CD8-positive, alpha-beta memory T cell (primary cell): ENCODE results near the gene FAM168A. TPM values are rescaled to one million over a fixed set of nuclear protein-coding genes. Genes with fewer than 3 reads are reported as not detected.

Experiments used
- CTCF ChIA-PET: fragments of 350-600 bp; sonication (Branson Sonifier 250); formaldehyde crosslinking; loops from one replicate; lab custom pipeline; 2021; ENCODE audit warnings: antibody characterized with exemption; lab: Charles Lee
- POLR2A ChIA-PET: fragments of 350-600 bp; sonication (Branson Sonifier 250); formaldehyde crosslinking; loops from one replicate; lab custom pipeline; 2021; ENCODE audit warnings: antibody characterized with exemption; lab: Charles Lee
- DNase-seq, 5 donors: peaks; one replicate each; pipeline versions ENCODE4 v3.0.0 to v3.0.0-alpha.2; 2020 to 2022; ENCODE audit warnings: mixed read lengths in 1 of 5
- H3K27ac ChIP-seq: one replicate; pipeline ENCODE4 v1.7.0; 2013; ENCODE audit warnings: low read depth, mild to moderate bottlenecking, low read length, moderate library complexity
- H3K27me3 ChIP-seq: 2 replicates; pipeline ENCODE4 v1.7.0; 2013; ENCODE audit warnings: low read length, mild to moderate bottlenecking; ENCODE audit not compliant: insufficient read depth, poor library complexity, severe bottlenecking
- H3K36me3 ChIP-seq: 2 replicates; pipeline ENCODE4 v1.7.0; 2013; ENCODE audit warnings: mild to moderate bottlenecking, low read length, moderate library complexity; ENCODE audit not compliant: insufficient read depth
- H3K4me1 ChIP-seq: 2 replicates; pipeline ENCODE4 v1.7.0; 2013; ENCODE audit warnings: mild to moderate bottlenecking, low read length, moderate library complexity; ENCODE audit not compliant: insufficient read depth
- H3K4me3 ChIP-seq: 2 replicates; pipeline ENCODE4 v1.7.0; 2013; ENCODE audit warnings: mild to moderate bottlenecking, low read length
- H3K9me3 ChIP-seq: 2 replicates; pipeline ENCODE4 v1.7.0; 2013; ENCODE audit warnings: mild to moderate bottlenecking, low read length
- H3K27ac Mint-ChIP-seq, 8 donors: one replicate each; pipeline ENCODE4 v1.8.0; 2020 to 2021; ENCODE audit warnings: mixed read lengths in 8 of 8, mild to moderate bottlenecking in 6 of 8, inconsistent platforms in 3 of 8, moderate library complexity in 3 of 8
- H3K27me3 Mint-ChIP-seq, 2 donors: one replicate each; pipeline ENCODE4 v1.8.0; 2020 to 2021; ENCODE audit warnings: mixed read lengths in 2 of 2, mild to moderate bottlenecking in 1 of 2, moderate library complexity in 1 of 2
- H3K36me3 Mint-ChIP-seq, 3 donors: one replicate each; pipeline ENCODE4 v1.8.0; 2020 to 2021; ENCODE audit warnings: mixed read lengths in 3 of 3, inconsistent platforms in 1 of 3, mild to moderate bottlenecking in 1 of 3
- H3K4me1 Mint-ChIP-seq, 3 donors: one replicate each; pipeline ENCODE4 v1.8.0; 2020 to 2021; ENCODE audit warnings: mixed read lengths in 3 of 3, inconsistent platforms in 1 of 3, mild to moderate bottlenecking in 1 of 3
- H3K4me3 Mint-ChIP-seq, 7 donors: one replicate each; pipeline ENCODE4 v1.8.0; 2020 to 2021; ENCODE audit warnings: mixed read lengths in 7 of 7, mild to moderate bottlenecking in 6 of 7, moderate library complexity in 4 of 7, inconsistent platforms in 2 of 7
- H3K9me3 Mint-ChIP-seq, 5 donors: one replicate each; pipeline ENCODE4 v1.8.0; 2020 to 2022; ENCODE audit warnings: mixed read lengths in 5 of 5, mild to moderate bottlenecking in 3 of 5, moderate library complexity in 2 of 5, inconsistent platforms in 1 of 5
- polyA plus RNA-seq: library from polyadenylated mRNA; unstranded; fragments of 300-500 nt; fragmentation: Illumina TruSeq; gene quantifications from one replicate; pipeline ENCODE4 v1.2.3, GENCODE V29; 2021
- total RNA-seq, 2 experiments: library from RNA; stranded (reverse); gene quantifications; one replicate each; pipeline ENCODE4 v1.2.3, GENCODE V29; 2021

The FAM168A gene
- total and polyA plus RNA-seq, 3 experiments from 2014 or later: 2.5 to 13.1 (median 11.7) TPM

- Mint-ChIP-seq H3K4me1 (peaks cover 15 to 27% (median 16%) of the 10 kb centered on the region in 3 donors), H3K4me3 (peak overlapping the region in 1 of 7 donors; percentile 67), H3K27ac (peak overlapping the region in 4 of 8 donors; percentile 49 to 84 (median 72)), H3K27me3 (peaks cover 0 to 6% of the 10 kb centered on the region in 2 donors), H3K36me3 (peaks cover 0 to 4% (median 0%) of the 10 kb centered on the region in 3 donors), H3K9me3 (no peaks in the 10 kb centered on the region)
- H3K36me3 ChIP-seq: no peaks in the 10 kb centered on the region
- H3K27ac ChIP-seq: no peak overlapping the region
- CTCF ChIA-PET: interaction anchor here (1.0 to 14.5 kb wide), 3 partner anchors 9 to 22 kb away, joined by 3 to 119 read pairs (median 3); no protein-coding TSS in a partner anchor
- no peak overlapping the region for H3K4me3 ChIP-seq
- H3K4me1 ChIP-seq: peaks cover 23% of the 10 kb centered on the region
- no peak for DNase-seq
- H3K9me3 ChIP-seq: no peaks in the 10 kb centered on the region
- no peaks in the 10 kb centered on the region for H3K27me3 ChIP-seq
- POLR2A ChIA-PET: no interaction called here
Observed at GRCh38 chr11:73372375-73372993, 225.4 kb downstream of the FAM168A start.

GRCh38 chr11:73367482-73368024 lies 230.4 kb downstream of the FAM168A start:
- no peaks in the 10 kb centered on the region for H3K9me3 ChIP-seq
- Mint-ChIP-seq H3K4me1 (peaks cover 25 to 35% (median 28%) of the 10 kb centered on the region in 3 donors), H3K9me3 (no peaks in the 10 kb centered on the region), H3K27ac (peak overlapping the region; percentile 83 to 99 (median 94)), H3K36me3 (peaks cover 0 to 7% (median 0%) of the 10 kb centered on the region in 3 donors), H3K27me3 (peaks cover 0 to 2% of the 10 kb centered on the region in 2 donors), H3K4me3 (peak overlapping the region in 3 of 7 donors; percentile 22 to 81 (median 54))
- no peaks in the 10 kb centered on the region for H3K27me3 ChIP-seq
- H3K27ac ChIP-seq: no peak overlapping the region
- H3K4me3 ChIP-seq: no peak overlapping the region
- CTCF ChIA-PET: interaction anchor here (1.4 to 14.5 kb wide), 3 partner anchors 9 to 15 kb away, joined by 4 to 119 read pairs (median 5); partner anchors contain the start of gene RELT
- H3K4me1 ChIP-seq: peaks cover 28% of the 10 kb centered on the region
- POLR2A ChIA-PET: no interaction called here
- no peaks in the 10 kb centered on the region for H3K36me3 ChIP-seq
- no peak for DNase-seq

GRCh38 chr11:73366953-73367352 lies 231.0 kb downstream of the FAM168A start:
- peaks cover 0 to 2% of the 10 kb centered on the region in 2 donors for H3K27me3 Mint-ChIP-seq

GRCh38 chr11:73366265-73366610 lies 231.7 kb downstream of the FAM168A start:
- H3K4me3 ChIP-seq: peak overlapping the region; percentile 22
- H3K4me1 Mint-ChIP-seq: peaks cover 25 to 35% (median 28%) of the 10 kb centered on the region in 3 donors
- H3K9me3 Mint-ChIP-seq: no peaks in the 10 kb centered on the region

More at GRCh38 chr11:73366953-73367352, 231.0 kb downstream of the FAM168A start:
- Histone ChIP-seq H3K4me3 (no peak overlapping the region), H3K27me3 (no peaks in the 10 kb centered on the region), H3K4me1 (peaks cover 28% of the 10 kb centered on the region), H3K27ac (no peak overlapping the region), H3K36me3 (no peaks in the 10 kb centered on the region), H3K9me3 (no peaks in the 10 kb centered on the region)
- peak overlapping the region in 6 of 7 donors; percentile 22 to 81 (median 52) for H3K4me3 Mint-ChIP-seq
- ChIA-PET POLR2A (no interaction called here), CTCF (interaction anchor here (1.0 to 14.5 kb wide), 5 partner anchors 8 to 14 kb away, joined by 3 to 119 read pairs (median 5); partner anchors contain the start of gene RELT)
- peaks cover 0 to 7% (median 0%) of the 10 kb centered on the region in 3 donors for H3K36me3 Mint-ChIP-seq
- H3K4me1 Mint-ChIP-seq: peaks cover 25 to 35% (median 28%) of the 10 kb centered on the region in 3 donors
- no peak for DNase-seq
- peak overlapping the region; percentile 84 to 99 (median 95) for H3K27ac Mint-ChIP-seq
- no peaks in the 10 kb centered on the region for H3K9me3 Mint-ChIP-seq

GRCh38 chr11:73365352-73366264 lies 232.3 kb downstream of the FAM168A start:
- H3K27me3 Mint-ChIP-seq: peaks cover 0 to 2% of the 10 kb centered on the region in 2 donors
- peak overlapping the region; percentile 89 to 99 (median 96) for H3K27ac Mint-ChIP-seq
- no peaks in the 10 kb centered on the region for H3K36me3 ChIP-seq
- H3K4me1 ChIP-seq: peaks cover 28% of the 10 kb centered on the region
- no peaks in the 10 kb centered on the region for H3K9me3 ChIP-seq
- ChIA-PET CTCF (interaction anchor here (0.9 to 14.5 kb wide), 8 partner anchors 8 to 58 kb away, joined by 3 to 119 read pairs (median 4); partner anchors contain the start of gene ARHGEF17), POLR2A (interaction anchor here (0.8 to 1.5 kb wide), 2 partner anchors 19 to 28 kb away, joined by 3 to 4 read pairs; no protein-coding TSS in a partner anchor)
- DNase-seq: peak in 1 of 5 donors; percentile 34
- H3K36me3 Mint-ChIP-seq: peaks cover 0 to 7% (median 0%) of the 10 kb centered on the region in 3 donors
- no peaks in the 10 kb centered on the region for H3K9me3 Mint-ChIP-seq
- peak overlapping the region; percentile 37 to 81 (median 55) for H3K4me3 Mint-ChIP-seq
- H3K4me1 Mint-ChIP-seq: peaks cover 25 to 35% (median 28%) of the 10 kb centered on the region in 3 donors
- no peak overlapping the region for H3K4me3 ChIP-seq
- H3K27ac ChIP-seq: peak overlapping the region; percentile 27
- H3K27me3 ChIP-seq: no peaks in the 10 kb centered on the region

More at GRCh38 chr11:73366265-73366610, 231.7 kb downstream of the FAM168A start:
- Histone ChIP-seq H3K36me3 (no peaks in the 10 kb centered on the region), H3K27ac (peak overlapping the region; percentile 41), H3K4me1 (peaks cover 28% of the 10 kb centered on the region), H3K9me3 (no peaks in the 10 kb centered on the region), H3K27me3 (no peaks in the 10 kb centered on the region)
- DNase-seq: peak in 3 of 5 donors; percentile 44 to 72 (median 64)
- ChIA-PET POLR2A (interaction anchor here (0.8 to 1.5 kb wide), 2 partner anchors 19 to 27 kb away, joined by 3 to 4 read pairs; no protein-coding TSS in a partner anchor), CTCF (interaction anchor here (1.0 to 14.5 kb wide), 8 partner anchors 9 to 31 kb away, joined by 3 to 119 read pairs (median 4); partner anchors contain the start of gene RELT)
- peaks cover 0 to 7% (median 0%) of the 10 kb centered on the region in 3 donors for H3K36me3 Mint-ChIP-seq
- peak overlapping the region; percentile 89 to 99 (median 96) for H3K27ac Mint-ChIP-seq
- peak overlapping the region; percentile 37 to 81 (median 55) for H3K4me3 Mint-ChIP-seq
- peaks cover 0 to 2% of the 10 kb centered on the region in 2 donors for H3K27me3 Mint-ChIP-seq

GRCh38 chr11:73363147-73363546 lies 234.8 kb downstream of the FAM168A start:
- Histone ChIP-seq H3K36me3 (no peaks in the 10 kb centered on the region), H3K27me3 (no peaks in the 10 kb centered on the region), H3K9me3 (no peaks in the 10 kb centered on the region), H3K27ac (no peak overlapping the region), H3K4me1 (peaks cover 26% of the 10 kb centered on the region), H3K4me3 (no peak overlapping the region)
- Mint-ChIP-seq H3K4me3 (no peak overlapping the region), H3K4me1 (peaks cover 21 to 31% (median 23%) of the 10 kb centered on the region in 3 donors), H3K36me3 (peaks cover 0 to 7% (median 0%) of the 10 kb centered on the region in 3 donors), H3K27ac (peak overlapping the region in 5 of 8 donors; percentile 35 to 96 (median 78)), H3K9me3 (no peaks in the 10 kb centered on the region), H3K27me3 (peaks cover 0 to 2% of the 10 kb centered on the region in 2 donors)
- no peak for DNase-seq
- ChIA-PET POLR2A (no interaction called here), CTCF (interaction anchor here (1.0 to 14.5 kb wide), 3 partner anchors 10 to 28 kb away, joined by 3 to 119 read pairs (median 4); no protein-coding TSS in a partner anchor)
